ENCODE data around the gene RAB22A.

Gene RAB22A

GRCh38 chr20:58388882-58389323 lies 79.4 kb downstream of the RAB22A start, which contains the start of gene VAPB:
Gene VAPB (plus strand): TSS chr20:58389229. CDS start chr20:58389460, 231 bp downstream.
- peak within 1 kb of the TSS; percentile 93 for H3K4me3 ChIP-seq (ENCODE audit: low read depth, low read length)
- TF ChIP-seq MAX (IDR thresholded peaks at IDR 0.05; ENCODE audit: low read depth, low read length) (peak; percentile 20; the same call in 1 of the 2 replicates), POLR2A (IDR thresholded peaks at IDR 0.05; ENCODE audit: extremely low read depth, insufficient read length) (no peak), MYC (IDR thresholded peaks at IDR 0.05; ENCODE audit: low read depth, low read length) (peak; percentile 33; the same call in 1 of the 2 replicates)
- peak; percentile 97 for DNase-seq (ENCODE audit: low read depth)

GRCh38 chr20:58389324-58389967 lies 79.9 kb downstream of the RAB22A start:
- TF ChIP-seq MAX (IDR thresholded peaks at IDR 0.05; ENCODE audit: low read depth, low read length) (no peak; the same call in 1 of the 2 replicates), POLR2A (IDR thresholded peaks at IDR 0.05; ENCODE audit: extremely low read depth, insufficient read length) (peak; percentile 35)
- peak overlapping the region; percentile 93 for H3K4me3 ChIP-seq (ENCODE audit: low read depth, low read length)
- DNase-seq (ENCODE audit: low read depth) = no peak

- DNase-seq (ENCODE audit: low read depth) = no peak
Observed at GRCh38 chr20:58389968-58390658, 80.6 kb downstream of the RAB22A start.

GRCh38 chr20:58390659-58391035 lies 81.1 kb downstream of the RAB22A start:
- DNase-seq (ENCODE audit: low read depth) = no peak
- peak overlapping the region; percentile 93 for H3K4me3 ChIP-seq (ENCODE audit: low read depth, low read length)
- TF ChIP-seq MAX (IDR thresholded peaks at IDR 0.05; ENCODE audit: low read depth, low read length) (no peak), POLR2A (IDR thresholded peaks at IDR 0.05; ENCODE audit: extremely low read depth, insufficient read length) (no peak), CTCF (IDR thresholded peaks at IDR 0.05; ENCODE audit: low read depth, low read length) (no peak), MYC (IDR thresholded peaks at IDR 0.05; ENCODE audit: low read depth, low read length) (no peak)

More at GRCh38 chr20:58389968-58390658, 80.6 kb downstream of the RAB22A start:
- TF ChIP-seq CTCF (IDR thresholded peaks at IDR 0.05; ENCODE audit: low read depth, low read length) (no peak), MAX (IDR thresholded peaks at IDR 0.05; ENCODE audit: low read depth, low read length) (no peak), MYC (IDR thresholded peaks at IDR 0.05; ENCODE audit: low read depth, low read length) (no peak), POLR2A (IDR thresholded peaks at IDR 0.05; ENCODE audit: extremely low read depth, insufficient read length) (no peak)
- peak overlapping the region; percentile 93 for H3K4me3 ChIP-seq (ENCODE audit: low read depth, low read length)

GRCh38 chr20:58392286-58392685 lies 82.8 kb downstream of the RAB22A start:
- DNase-seq (ENCODE audit: low read depth) = no peak
- TF ChIP-seq POLR2A (IDR thresholded peaks at IDR 0.05; ENCODE audit: extremely low read depth, insufficient read length) (no peak), MYC (IDR thresholded peaks at IDR 0.05; ENCODE audit: low read depth, low read length) (no peak), CTCF (IDR thresholded peaks at IDR 0.05; ENCODE audit: low read depth, low read length) (no peak), MAX (IDR thresholded peaks at IDR 0.05; ENCODE audit: low read depth, low read length) (no peak)
- H3K4me3 ChIP-seq (ENCODE audit: low read depth, low read length) = peak overlapping the region; percentile 32

GRCh38 chr20:58393299-58393698 lies 83.8 kb downstream of the RAB22A start:
- H3K4me3 ChIP-seq (ENCODE audit: low read depth, low read length) = no peak overlapping the region
- TF ChIP-seq MAX (IDR thresholded peaks at IDR 0.05; ENCODE audit: low read depth, low read length) = no peak
- TF ChIP-seq CTCF (IDR thresholded peaks at IDR 0.05; ENCODE audit: low read depth, low read length) = no peak
- no peak for TF ChIP-seq POLR2A (IDR thresholded peaks at IDR 0.05; ENCODE audit: extremely low read depth, insufficient read length)
- no peak for TF ChIP-seq MYC (IDR thresholded peaks at IDR 0.05; ENCODE audit: low read depth, low read length)
- DNase-seq (ENCODE audit: low read depth) = no peak
